Upper lobe of right lung (tissue), 1 donor: ENCODE data around the gene ADGRL1. TPM values are rescaled to one million over a fixed set of nuclear protein-coding genes. Genes with fewer than 3 reads are reported as not detected.
"Not testable (repeated sequence)": the region's sequence is repeated elsewhere in the genome, so short reads cannot be mapped to it uniquely, and the experiment has no call there.

Experiments used
- ATAC-seq: fragments of 200-7000 bp; cut with Tn5 transposase; one replicate; pipeline ENCODE4 v1.9.1; 2020; ENCODE audit warnings: mild to moderate bottlenecking, moderate library complexity
- DNase-seq: peaks from one replicate; pipeline ENCODE4 v3.0.0-alpha.2; 2020
- H3K27ac ChIP-seq: fragments of 200-600 bp; one replicate; pipeline ENCODE4 v1.8.0; 2022
- H3K27me3 ChIP-seq: fragments of 200-600 bp; one replicate; pipeline ENCODE4 v1.8.0; 2022; ENCODE audit warnings: mild to moderate bottlenecking
- H3K36me3 ChIP-seq: fragments of 200-600 bp; one replicate; pipeline ENCODE4 v1.8.0; 2022
- H3K4me1 ChIP-seq: fragments of 200-600 bp; one replicate; pipeline ENCODE4 v1.8.0; 2022
- H3K4me3 ChIP-seq: fragments of 200-600 bp; one replicate; pipeline ENCODE4 v1.8.0; 2022; ENCODE audit warnings: mild to moderate bottlenecking
- H3K9me3 ChIP-seq: fragments of 200-600 bp; one replicate; pipeline ENCODE4 v1.8.0; 2022
- CTCF ChIP-seq: fragments of 200-600 bp; IDR thresholded peaks from one replicate; pipeline ENCODE4 v1.8.0; 2022; ENCODE audit warnings: antibody characterized with exemption
- intact Hi-C: fragments of 100-400 bp; cut with DNase I; formaldehyde crosslinking; loops from one replicate; pipeline ENCODE4 v1.11.0; 2022
- total RNA-seq: library from RNA; stranded (reverse); fragmentation: NEBNext Ultra II Directional; extraction: Animal tissue kit (Norgen Biotek cat#: 25700); gene quantifications from one replicate; pipeline ENCODE4 v1.2.1, GENCODE V29; 2021
- donor health status: DM: no; HTN: yes; CAD: no; lungs with severe emphysema.

The ADGRL1 gene
- total RNA-seq, 1 donor from 2014 or later, result 26.3 TPM

- Histone ChIP-seq H3K36me3 (no peaks in the 10 kb centered on the region), H3K9me3 (no peaks in the 10 kb centered on the region), H3K27me3 (no peaks in the 10 kb centered on the region), H3K4me1 (no peaks in the 10 kb centered on the region), H3K4me3 (no peak overlapping the region), H3K27ac (no peak overlapping the region)
- ATAC-seq (no peak), DNase-seq (no peak)
- TF ChIP-seq CTCF, result no peak
- intact Hi-C loops, result no loop called here
Observed at GRCh38 chr19:14222886-14223285, 16.9 kb upstream of the ADGRL1 start.

- TF ChIP-seq CTCF, result peak; percentile 24
- DNase-seq, H3K36me3 ChIP-seq, H3K4me3 ChIP-seq, H3K4me1 ChIP-seq, H3K9me3 ChIP-seq, H3K27ac ChIP-seq, intact Hi-C loops, H3K27me3 ChIP-seq: not testable (repeated sequence)
- peak; percentile 67 for ATAC-seq
Observed at GRCh38 chr19:14221345-14221744, 15.4 kb upstream of the ADGRL1 start.

GRCh38 chr19:14218620-14219330 lies 12.8 kb upstream of the ADGRL1 start:
- DNase-seq, result no peak
- Histone ChIP-seq H3K27ac (no peak overlapping the region), H3K4me1 (no peaks in the 10 kb centered on the region), H3K27me3 (no peaks in the 10 kb centered on the region), H3K4me3 (no peak overlapping the region), H3K36me3 (no peaks in the 10 kb centered on the region), H3K9me3 (no peaks in the 10 kb centered on the region)
- intact Hi-C loops, result no loop called here
- TF ChIP-seq CTCF, result no peak
- no peak for ATAC-seq

- H3K4me3 ChIP-seq, DNase-seq, intact Hi-C loops, H3K4me1 ChIP-seq, H3K27ac ChIP-seq, H3K9me3 ChIP-seq, H3K27me3 ChIP-seq, H3K36me3 ChIP-seq: not testable (repeated sequence)
- peak; percentile 47 for ATAC-seq
Observed at GRCh38 chr19:14217886-14218285, 11.9 kb upstream of the ADGRL1 start.

- H3K4me3 ChIP-seq, result no peak overlapping the region
- H3K36me3 ChIP-seq, result no peaks in the 10 kb centered on the region
- DNase-seq (no peak), ATAC-seq (no peak)
- no peaks in the 10 kb centered on the region for H3K4me1 ChIP-seq
- no peak for TF ChIP-seq CTCF
- H3K27ac ChIP-seq, result no peak overlapping the region
- intact Hi-C loops, result no loop called here
- no peaks in the 10 kb centered on the region for H3K9me3 ChIP-seq
- H3K27me3 ChIP-seq, result no peaks in the 10 kb centered on the region
Observed at GRCh38 chr19:14214580-14214979, 8.6 kb upstream of the ADGRL1 start.

GRCh38 chr19:14210182-14210581 lies 4.2 kb upstream of the ADGRL1 start:
- not testable (repeated sequence) for H3K9me3 ChIP-seq, ATAC-seq, H3K27me3 ChIP-seq

GRCh38 chr19:14209401-14209800 lies 3.4 kb upstream of the ADGRL1 start:
- H3K9me3 ChIP-seq, H3K4me1 ChIP-seq, DNase-seq, H3K27me3 ChIP-seq, ATAC-seq, H3K4me3 ChIP-seq, H3K36me3 ChIP-seq, intact Hi-C loops, H3K27ac ChIP-seq: not testable (repeated sequence)

More at GRCh38 chr19:14210182-14210581, 4.2 kb upstream of the ADGRL1 start:
- DNase-seq, H3K4me3 ChIP-seq, H3K4me1 ChIP-seq, H3K36me3 ChIP-seq, intact Hi-C loops, H3K27ac ChIP-seq: not testable (repeated sequence)

- H3K36me3 ChIP-seq, H3K4me1 ChIP-seq, H3K27me3 ChIP-seq, H3K4me3 ChIP-seq, ATAC-seq, intact Hi-C loops, H3K27ac ChIP-seq, H3K9me3 ChIP-seq, DNase-seq: not testable (repeated sequence)
Observed at GRCh38 chr19:14208496-14208895, 2.5 kb upstream of the ADGRL1 start.

- intact Hi-C loops, H3K27ac ChIP-seq, DNase-seq, H3K27me3 ChIP-seq, H3K9me3 ChIP-seq, H3K36me3 ChIP-seq, H3K4me1 ChIP-seq, ATAC-seq: not testable (repeated sequence)
- H3K4me3 ChIP-seq, result peak overlapping the region; percentile 58
Observed at GRCh38 chr19:14207796-14208195, 1.8 kb upstream of the ADGRL1 start.

- H3K27me3 ChIP-seq, result not testable (repeated sequence)
Observed at GRCh38 chr19:14206737-14207726, 1.1 kb upstream of the ADGRL1 start.

More at GRCh38 chr19:14206737-14207726, 1.1 kb upstream of the ADGRL1 start:
- H3K27ac ChIP-seq, result peak overlapping the region; percentile 70
- intact Hi-C loops, H3K9me3 ChIP-seq, H3K36me3 ChIP-seq, H3K4me1 ChIP-seq: not testable (repeated sequence)
- DNase-seq (peak; percentile 93), ATAC-seq (peak; percentile 89)
- peak overlapping the region; percentile 58 for H3K4me3 ChIP-seq
